Superior temporal gyrus (tissue), 1 donor: ENCODE measurements around the gene PLAC8.
"Not testable (repeated sequence)": the region's sequence is repeated elsewhere in the genome, so short reads cannot be mapped to it uniquely, and the experiment has no call there.

Experiments used
- DNase-seq: peaks from one replicate; pipeline ENCODE4 v3.0.0-alpha.2; 2016; ENCODE audit errors: extremely low spot score

The PLAC8 gene, protein sequence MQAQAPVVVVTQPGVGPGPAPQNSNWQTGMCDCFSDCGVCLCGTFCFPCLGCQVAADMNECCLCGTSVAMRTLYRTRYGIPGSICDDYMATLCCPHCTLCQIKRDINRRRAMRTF

DNA sequence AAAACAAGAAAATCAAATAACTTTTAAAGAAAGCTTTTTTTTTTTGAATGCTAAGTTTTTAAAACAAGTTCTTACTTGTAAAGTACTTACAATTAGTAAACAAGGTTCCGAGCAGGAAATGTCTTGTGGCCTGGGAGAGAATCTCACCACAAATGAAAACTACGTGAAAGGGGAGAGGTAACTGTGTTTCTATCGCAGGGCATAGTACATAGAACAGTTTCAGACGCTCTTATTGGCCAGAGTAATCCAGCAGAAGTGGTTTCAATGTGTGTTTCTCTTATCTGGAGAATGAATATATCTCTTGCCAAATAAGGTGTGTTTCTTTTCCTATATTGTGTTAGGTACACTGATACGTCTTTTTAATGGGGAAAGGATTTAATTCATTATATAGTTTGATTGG lies at the start of gene PLAC8:
Gene PLAC8, minus strand, starts transcription at position 154 of the 400 bp plus-strand sequence. CDS start 6,808 bp downstream, outside the sequence.
- DNase-seq, result no peak

DNA sequence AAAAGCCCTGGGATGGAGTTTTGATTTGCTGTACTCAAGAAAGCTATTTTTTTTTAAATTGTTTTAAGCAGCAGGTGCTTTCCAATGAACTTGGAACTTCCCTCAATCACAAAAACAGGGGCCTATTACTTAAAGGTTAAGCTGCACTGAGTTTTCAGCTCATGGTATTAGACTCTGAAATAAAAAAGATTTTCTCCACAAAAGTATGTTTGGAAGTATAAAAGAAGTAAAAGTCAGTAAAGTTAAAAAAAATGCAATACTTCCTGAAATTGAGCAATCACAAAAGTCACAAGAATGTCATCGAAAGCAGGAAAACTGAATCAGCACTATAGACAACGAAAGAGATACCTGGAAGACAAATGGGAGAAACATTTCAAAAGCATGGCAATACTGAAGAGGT lies 38.9 kb upstream of the PLAC8 start:
- no peak for DNase-seq

DNA sequence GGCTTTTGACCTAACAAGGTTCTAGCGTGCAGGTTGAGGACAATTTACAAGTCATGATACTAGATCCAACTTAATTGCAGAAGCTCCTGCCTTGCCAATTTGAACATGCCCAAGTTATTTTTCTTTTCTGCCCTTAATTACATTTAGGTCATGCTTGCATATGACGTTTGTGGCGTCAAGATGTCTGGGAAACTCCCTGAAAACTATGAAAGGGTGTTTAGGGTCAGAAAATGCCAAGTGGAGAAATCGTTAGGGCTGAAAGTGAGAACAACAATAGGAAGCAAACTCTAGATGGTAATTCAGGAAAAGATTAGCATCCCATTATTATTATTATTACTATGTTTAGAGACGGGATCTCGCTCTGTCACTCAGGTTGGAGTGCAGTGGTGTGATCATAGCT lies 38.2 kb upstream of the PLAC8 start:
- DNase-seq, result no peak

DNA sequence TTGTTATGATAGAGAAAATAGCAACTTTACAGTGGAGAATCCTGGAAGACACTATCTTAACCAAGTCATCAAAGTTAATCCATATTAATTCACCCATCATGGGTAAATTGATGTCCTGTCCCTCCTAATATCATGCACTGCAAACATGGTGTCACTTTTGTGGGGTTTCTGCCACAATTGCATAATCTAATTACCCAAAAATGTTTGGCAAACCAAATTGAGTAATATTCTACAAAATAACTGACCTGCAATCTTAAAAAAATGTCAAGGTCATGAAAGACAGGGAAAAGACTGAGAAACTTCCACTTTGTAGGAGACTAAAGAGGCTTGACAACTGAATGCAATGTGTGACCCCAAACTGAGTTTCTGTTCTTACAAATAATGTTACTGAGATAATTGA lies 37.1 kb upstream of the PLAC8 start:
- no peak for DNase-seq

DNA sequence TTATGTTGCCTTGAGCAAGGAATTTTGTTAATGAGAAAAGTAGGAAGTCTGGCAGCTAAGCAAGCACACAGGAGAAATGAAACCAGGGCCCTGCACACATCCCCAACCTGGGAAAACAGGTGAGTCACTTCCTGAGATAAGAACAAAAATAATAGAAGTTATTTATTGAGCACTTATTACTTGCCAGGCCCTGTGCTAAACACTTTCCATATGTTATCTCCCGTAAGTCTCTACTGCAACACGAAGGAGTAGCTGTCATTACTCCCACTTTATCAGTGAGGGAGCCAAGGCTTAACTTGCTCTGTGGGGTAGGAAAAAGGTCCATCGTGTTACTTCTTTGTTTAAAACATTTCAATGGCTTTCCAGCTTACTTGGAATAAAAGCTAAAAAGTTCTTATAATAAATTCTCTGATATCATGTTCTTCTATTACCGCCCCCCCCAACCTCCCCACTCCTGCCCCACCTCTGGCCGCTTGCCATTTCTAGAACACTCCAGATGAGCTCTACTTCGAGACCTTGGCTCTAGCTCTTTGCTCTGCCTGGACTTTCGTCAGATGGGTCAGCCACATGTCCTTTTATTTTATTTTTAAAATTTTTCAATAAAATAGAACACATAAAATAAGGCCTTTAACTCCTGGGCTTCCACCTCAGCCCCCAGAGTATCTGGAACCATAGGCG lies 36.3 kb upstream of the PLAC8 start:
- DNase-seq, result no peak

DNA sequence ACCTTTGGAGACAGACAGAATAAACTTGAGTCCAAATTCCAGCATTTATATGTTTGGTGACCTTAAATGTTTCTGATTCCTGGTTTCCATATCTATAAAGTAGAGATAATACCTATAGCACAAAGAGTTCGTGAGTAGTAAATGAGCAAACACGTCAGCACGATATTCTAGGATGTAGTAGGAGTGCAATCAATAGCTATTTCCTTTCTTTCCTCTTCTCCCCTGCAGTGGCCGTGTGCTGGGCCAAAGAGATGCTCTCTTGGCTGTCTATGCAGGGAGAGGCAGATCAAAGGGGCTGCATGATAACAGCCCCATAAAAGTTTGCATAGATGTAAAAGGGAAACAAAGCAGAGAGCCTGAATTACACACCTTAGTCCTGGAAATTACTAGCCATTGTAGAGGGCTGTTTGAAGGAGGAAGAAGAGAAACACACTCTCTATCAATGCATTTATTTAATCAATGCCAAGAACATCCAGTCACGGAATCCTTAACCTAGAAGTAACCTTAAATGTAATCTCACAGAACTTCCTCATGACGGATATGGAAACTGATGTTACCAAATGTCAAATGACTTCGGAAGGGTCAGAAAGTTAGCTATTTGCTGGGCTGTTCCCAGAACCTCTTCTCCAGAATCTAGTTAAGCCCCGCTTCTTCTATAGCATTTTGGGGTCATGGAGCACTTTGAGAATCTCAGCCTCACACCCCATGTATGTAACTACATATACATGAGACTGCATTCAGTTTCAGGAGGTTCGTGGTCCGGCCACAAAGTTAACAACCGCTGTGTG lies 35.5 kb upstream of the PLAC8 start:
- DNase-seq, result no peak

DNA sequence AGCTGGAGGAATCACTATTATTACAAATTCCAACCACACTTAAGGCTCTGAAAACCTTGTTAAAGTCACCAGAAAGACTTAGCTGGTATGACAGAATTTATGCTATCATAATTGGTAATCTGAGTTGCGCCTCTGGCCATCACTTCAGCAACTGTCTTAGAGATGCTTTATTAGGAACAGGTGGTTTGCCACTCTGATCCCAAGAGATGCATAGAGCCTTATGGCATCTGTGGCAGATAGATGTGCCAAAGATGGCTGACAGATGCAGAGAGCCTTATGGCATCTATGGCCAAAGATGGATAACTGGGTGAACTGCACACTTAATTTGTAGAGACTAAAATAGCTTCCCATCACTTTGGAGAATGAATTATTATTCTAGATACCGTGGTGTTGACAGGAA lies 32.3 kb upstream of the PLAC8 start:
- no peak for DNase-seq

DNA sequence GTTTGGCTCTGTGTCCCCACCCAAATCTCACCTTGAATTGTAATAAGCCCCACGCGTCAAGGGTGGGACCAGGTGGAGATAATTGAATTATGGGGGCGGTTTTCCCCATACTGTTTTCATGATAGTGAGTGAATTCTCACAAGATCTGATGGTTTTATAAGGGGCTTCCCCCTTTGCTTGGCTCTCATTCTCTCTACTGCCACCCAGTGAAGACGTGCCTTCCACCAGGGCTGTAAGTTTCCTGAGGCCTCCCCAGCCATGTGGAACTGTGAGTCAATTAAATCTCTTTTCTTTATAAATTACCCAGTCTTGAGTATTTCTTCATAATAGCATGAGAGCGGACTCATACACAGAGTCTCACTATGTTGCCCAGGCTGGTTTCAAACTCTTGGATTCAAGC lies 31.2 kb upstream of the PLAC8 start:
- not testable (repeated sequence) for DNase-seq

DNA sequence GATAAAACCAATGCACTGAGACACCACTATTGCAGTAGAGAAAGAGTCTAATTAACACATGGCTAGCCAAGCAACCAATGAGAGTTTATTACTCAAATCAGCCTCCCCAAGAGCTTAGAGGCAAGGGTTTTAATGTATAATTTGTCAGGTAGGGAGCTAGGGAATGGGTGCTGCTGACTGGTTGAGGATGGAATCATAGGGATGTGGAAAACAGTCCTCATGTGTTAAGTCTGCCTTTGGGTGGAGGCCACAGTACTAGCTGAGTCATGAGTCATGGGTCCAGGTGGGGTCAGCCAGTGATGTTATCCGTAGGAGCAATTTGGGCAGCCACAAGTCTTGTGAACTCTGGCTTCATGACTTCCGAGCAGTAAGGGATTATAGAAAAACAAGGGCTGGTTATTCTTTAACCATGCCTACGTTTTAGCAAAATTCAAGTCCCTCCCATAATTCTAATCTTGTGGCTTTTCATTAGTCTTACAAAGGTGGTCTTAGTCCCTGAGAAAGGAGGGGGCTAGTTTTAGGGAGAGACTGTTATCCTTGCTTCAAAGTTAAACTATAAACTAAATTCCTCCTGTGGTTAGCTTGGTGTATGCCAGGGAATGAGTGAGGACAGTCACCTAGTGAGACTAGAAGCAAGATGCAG lies 25.1 kb upstream of the PLAC8 start:
- DNase-seq, result no peak

DNA sequence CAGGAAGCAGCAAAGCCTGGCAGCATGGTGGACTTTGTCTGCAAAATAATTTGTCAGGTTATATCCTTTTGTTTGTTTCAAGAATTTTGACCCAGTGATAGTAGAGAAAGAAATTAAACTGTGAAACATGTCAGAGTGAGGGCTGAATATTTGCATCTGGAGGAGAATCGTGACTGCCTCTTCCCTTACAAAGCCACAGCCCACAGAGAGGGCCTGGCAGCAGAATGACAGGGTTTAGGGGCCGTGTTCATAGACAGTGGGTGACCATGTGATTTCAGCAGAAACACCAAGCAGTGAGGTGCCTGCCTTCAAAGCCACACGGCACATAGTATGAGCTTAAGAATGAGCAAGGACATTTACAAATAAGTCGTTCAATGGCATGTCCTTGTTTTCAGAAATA lies 24.4 kb upstream of the PLAC8 start:
- no peak for DNase-seq

DNA sequence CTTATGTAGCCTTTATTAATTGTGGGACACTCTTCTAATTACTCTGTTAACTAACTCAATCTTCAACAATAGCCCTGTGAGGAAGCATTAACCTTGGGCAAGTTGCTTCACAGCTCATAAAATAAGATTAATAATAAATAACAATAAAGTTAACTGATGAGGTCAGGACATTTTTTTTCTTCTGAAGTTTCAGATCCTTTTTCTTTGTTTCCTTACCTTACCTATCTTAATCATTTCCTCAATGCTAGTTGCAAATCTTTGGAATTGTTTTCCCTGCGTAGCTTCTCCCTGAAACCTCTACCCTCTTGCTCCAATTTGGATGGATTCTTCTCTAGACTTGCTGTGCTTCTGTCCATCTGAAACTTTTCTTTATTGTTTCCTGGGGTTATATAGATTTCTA lies 17.5 kb upstream of the PLAC8 start:
- DNase-seq, result no peak

DNA sequence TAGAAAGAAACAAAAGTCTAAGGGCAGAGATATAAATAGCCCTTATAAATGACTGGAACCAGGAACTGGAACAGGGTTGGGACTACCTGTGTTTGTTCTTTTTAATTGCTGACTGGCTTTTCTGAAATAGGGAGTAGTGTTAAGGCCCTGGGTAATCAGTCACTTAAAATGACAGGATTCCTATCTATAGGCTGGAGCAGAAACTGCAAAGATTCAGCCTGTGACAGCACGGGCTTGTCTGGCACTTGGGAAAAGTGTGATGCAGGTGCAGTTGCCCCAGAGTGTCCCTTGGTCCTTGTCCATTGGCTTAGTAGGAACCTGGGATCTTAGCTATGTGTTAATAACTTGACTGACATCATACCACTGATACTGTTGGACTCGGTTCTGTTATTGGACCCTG lies 14.7 kb upstream of the PLAC8 start:
- DNase-seq, result no peak

DNA sequence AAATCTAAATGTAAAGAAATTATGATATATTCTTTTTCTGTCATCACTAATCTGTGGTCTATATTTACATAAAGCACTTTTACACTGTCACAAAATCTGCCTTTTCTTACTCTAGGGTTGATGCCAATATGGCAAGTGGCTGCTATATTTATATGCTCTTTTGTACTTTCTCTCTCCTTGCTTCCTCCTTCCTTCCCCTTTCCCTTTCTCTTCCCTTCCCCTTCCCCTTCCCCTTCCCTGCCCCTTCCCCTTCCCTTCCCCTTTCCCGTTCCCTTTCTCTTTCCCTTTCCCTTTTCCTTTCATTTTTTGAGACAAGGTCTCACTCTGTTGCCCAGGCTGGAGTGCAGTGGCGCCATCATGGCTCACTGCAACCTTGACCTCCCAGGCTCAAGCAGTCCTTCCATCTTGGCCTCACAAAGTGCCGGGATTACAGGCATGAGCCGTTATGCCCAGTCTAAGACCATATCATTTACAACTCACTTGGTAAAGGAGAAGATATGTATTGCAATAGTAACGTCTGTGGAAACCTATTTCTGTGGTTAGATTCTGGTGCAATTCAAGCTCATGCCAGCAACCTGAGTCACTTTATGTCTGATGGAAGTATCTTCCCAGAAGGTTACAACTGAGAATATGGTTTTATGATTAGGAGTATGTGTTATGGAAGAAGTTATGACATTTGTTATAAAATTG lies 13.9 kb upstream of the PLAC8 start:
- DNase-seq, result no peak

DNA sequence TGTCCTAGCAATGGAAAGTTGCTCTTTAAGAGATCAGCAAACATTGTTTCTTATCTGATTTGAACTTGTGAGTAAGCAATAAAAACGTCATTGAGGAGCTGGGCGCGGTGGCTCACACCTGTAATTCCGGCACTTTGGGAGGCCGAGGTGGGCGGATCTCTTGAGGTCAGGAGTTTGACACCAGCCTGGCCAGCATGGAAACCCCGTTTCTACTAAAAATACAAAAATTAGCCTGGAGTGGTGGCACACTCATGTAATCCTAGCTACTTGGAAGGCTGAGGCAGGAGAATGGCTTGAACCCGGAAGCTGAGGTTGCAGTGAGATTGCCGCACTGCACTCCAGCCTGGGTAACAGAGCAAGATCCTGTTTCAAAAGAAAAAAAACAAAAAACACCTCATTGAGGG lies 11.2 kb upstream of the PLAC8 start:
- DNase-seq, result no peak

DNA sequence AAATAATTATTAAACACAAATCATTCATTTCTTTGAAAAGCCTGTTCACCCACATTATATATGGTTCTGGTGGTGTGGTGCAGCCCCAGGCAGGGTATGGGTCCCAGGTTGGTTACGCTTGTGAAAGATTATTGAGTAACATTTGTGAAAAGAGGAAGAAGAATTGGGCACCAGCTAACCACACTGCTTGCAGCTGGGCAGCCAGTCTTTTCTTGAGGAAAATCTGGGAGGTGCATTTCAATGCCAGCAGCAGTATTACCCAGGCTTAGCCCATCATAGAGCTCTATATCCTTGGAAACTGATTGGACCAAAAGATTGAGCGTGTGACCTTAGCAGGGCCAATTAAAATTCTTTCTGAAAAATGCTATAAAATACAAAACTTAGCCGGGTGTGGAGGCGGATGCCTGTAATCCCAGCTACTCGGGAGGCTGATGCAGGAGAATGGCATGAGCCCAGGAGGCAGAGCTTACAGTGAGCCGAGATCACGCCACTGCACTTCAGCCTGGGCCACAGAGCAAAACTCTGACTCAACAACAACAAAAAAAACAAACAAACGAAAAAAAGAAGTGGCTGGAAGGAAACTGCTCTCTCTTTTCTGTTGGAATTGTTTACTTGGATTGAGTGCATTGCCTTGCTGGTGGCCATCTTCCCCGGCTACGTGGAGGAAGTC lies 9.7 kb upstream of the PLAC8 start:
- no peak for DNase-seq

DNA sequence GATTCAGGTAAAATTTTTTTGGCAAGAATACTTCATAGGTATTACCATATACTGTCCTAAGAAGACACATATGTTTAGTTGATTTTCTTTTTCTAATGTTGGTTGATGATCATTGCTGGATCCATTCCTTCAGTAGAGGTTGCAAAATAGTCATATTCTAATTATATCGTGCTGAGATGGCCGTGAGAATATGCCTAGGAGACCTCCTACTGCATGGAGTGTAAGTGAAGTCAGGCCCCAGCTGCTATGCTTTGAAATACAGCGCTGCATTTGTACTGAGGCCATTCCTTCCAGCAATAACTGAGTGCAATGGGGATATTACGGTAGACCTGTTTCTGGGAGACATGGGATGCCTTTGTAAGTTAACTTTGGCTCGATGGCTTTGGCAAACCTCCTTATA lies 6.7 kb upstream of the PLAC8 start:
- no peak for DNase-seq

DNA sequence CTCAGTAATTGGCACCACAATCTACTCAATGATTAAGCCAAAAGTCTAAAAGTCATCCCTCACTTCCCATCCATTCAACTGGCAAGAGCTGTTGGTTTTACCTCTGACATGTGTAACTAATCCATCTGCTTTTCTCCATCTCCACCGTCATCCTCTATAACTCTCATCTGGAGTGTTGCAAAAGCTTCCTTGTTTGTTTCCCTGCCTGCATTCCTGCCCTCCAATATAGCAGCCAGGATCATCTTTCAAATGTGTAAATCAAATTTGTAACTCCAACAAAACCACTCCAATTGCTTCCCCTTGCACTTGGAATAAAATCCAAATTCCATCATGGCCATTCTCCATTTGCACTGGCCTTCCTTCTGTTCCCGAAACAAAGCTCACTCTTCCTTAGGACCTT lies 4.3 kb upstream of the PLAC8 start:
- DNase-seq, result no peak

DNA sequence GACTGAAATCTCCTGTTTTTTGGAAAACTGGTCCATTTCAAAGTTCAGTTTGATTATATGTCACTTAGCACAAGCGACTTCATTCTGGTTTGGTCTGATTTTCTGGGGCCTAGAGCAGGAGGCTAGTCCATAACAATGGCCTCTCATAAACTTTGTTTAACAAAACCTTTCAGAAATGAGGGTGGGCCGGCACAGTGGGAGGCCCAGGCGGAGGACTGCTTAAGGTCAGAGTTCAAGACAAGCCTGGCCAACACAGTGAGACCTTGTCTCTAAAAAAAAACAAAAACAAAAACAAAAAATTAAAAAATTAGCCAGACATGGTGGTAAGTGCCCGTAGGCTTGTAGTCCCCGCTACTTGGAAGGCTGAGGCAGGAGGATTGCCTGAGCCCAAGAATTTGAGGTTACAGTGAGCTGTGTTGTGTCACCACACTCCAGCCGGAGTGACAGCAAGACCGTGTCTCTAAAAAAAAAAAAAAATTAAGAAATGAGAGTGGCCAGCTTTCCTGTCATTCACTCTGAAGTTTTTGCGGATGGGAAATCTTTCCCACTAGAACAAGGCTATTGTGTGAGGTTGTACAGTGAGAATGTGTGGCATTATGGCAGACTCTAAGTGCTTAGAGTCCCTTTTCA lies 1.2 kb upstream of the PLAC8 start:
- no peak for DNase-seq

DNA sequence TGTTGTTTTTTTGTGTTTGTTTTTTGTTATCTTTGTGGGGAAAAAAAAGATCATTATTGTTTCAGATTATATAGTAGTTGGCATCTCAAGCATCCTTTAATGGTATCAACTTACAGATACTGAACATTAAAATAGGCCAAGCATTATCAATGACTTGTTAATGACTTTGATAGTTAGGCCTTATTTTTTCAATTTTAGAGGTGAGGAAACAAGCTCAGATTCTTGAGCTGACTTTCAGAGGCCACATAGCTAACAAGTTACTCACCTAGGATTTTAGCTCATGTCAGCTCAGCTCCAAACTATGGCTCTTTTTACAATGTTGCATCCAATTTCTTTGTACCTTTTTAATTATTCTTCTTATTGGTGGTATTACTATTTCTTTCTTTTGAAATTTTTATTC lies 471 bp upstream of the PLAC8 start:
- DNase-seq, result no peak

DNA sequence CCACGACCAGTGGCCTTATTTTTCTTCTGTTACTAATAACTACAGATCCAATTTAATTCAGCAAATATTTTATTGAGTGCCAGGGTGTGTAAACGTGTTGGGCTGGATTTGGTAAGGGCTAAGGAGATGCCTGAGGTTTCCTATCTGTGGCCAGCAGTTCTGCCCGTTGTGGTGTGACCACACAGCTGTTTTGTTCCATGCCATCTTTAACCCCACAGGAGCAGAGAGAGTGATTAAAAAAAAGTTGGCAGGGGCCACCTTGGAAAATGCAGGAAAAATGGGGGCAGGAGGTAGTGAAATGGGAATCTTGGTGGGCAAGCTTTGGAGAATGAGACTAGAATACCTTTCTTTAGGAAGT lies 1.1 kb downstream of the PLAC8 start:
- no peak for DNase-seq
